Activated T-helper 1 cell treated with Interleukin-2 at 50 U/mL for 16 hours (primary cell): Measurements from ENCODE around the gene GPSM1.

Experiments used
- DNase-seq: peaks from one replicate; pipeline ENCODE4 v3.0.0-alpha.2; 2020; ENCODE audit warnings: low read depth

The GPSM1 gene

GRCh38 chr9:136332482-136332983 lies 5.2 kb downstream of the GPSM1 start:
- no peak for DNase-seq

DNA sequence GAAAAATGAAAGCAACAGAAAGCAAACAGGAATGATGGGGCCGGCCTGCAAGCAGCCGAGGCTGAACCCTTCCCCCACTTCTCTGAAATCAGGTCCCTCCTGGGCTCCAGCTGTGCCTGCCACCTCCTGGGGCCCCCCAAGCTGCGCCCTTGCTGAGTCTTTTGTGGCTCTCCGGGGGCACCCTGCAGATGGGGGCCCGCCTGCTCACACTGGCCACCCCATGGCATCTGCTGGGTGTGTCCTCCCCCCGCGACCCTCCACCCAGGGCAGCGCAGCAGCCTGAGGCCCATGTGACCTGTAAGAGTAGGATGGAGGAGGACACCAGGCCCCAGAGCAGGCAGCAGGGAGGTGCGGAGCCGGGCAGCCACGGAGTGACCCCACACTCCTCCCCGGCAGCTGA lies 5.7 kb downstream of the GPSM1 start:
- DNase-seq = no peak

DNA sequence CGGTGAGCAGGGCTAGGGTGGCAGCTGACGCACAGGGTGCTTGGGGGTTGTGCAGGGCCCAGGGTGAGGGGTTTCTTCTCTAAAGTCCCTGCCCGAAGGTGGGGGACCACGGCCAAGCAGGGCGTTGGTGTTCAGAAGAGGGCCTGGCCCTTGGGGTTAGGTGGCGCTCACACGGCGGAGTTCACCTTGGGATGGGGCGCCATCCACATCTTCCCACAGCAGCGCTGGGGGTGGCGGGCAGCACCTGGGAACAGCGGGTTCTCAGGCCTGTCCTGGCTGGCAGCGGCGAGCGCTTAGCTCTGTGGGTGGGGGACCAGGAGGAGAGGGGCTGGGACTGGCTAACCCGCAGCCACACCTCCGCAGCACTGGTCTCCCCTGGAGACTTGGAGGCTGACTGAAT lies 6.1 kb downstream of the GPSM1 start:
- no peak for DNase-seq

- no peak for DNase-seq
Observed at GRCh38 chr9:136334541-136334940, 7.2 kb downstream of the GPSM1 start.

GRCh38 chr9:136335296-136336155 lies 8.2 kb downstream of the GPSM1 start:
- no peak for DNase-seq

DNA sequence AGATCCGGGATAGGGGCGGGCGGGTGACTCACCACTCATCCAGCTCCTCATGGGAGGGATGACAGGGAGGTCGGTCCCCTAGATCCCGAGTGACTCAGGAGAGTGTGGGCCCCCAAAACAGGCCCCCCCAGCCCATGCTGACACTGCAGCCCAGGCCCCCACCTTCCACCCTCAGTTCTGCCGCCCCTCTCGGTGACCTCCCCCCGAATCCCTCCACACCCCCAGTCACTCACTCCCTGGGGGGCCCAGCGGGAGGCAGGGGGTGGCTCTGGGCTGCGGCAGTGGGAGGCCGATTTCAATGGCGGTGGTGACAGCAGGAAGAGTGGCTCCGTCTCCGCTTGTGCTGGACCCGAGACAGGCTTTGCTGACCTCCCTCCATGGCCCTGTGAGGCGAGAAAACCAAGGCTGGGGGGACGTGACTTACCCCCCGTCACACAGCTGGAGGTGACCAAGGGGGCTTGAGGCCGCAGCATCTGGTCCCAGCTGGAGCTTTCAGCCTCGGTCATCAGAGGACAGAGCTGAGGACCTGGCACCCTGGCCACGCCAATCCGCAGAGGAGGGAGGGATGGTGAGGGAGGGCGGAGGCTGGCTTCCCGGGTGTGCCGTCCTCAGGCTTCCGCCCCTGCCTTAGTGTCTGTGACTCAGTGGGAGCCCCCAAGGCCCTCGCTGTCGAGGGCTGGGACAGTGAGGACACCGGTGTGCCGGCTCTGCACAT lies 9.0 kb downstream of the GPSM1 start:
- no peak for DNase-seq

- no peak for DNase-seq
Observed at GRCh38 chr9:136336881-136337280, 9.5 kb downstream of the GPSM1 start.

GRCh38 chr9:136337416-136338395 lies 10.4 kb downstream of the GPSM1 start:
- DNase-seq = no peak

- no peak for DNase-seq
Observed at GRCh38 chr9:136338511-136338910, 11.2 kb downstream of the GPSM1 start.

DNA sequence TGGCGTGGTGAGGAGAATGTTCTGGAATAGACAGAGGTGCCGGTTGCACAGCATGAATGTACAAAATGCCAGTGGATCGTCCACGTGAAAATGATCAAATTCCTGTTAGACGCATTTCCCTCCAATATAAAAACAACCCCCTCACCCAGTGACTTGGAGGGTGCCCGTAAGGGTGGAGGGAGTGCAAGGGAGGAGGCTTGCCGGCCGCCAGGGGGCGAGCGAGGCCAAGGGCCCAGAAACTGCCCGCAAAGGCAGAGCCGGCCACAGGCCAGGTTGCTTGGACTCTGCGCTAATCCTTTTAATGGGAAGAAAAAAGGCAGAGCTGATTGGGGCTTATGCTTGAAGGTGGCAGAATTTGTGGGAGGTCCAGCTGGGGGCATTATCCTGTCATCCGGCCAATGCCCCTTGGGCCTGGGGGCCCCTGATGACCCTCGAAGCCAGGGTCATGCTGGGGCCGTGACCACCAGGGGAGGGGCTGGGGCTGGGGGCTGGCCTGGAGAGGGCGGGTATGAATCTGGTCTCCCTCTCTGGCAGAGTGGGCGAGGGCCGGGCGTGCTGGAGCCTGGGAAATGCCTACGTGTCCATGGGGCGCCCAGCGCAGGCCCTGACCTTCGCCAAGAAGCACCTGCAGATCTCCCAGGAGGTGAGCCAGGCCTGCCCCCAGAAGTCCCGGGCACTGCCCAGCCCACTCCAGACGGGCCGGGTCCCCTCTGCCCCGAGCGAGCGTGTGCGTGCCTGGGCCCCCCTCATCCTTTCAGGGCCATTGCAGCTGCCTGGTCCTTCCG lies 12.0 kb downstream of the GPSM1 start:
- no peak for DNase-seq

GRCh38 chr9:136339958-136340310 lies 12.6 kb downstream of the GPSM1 start:
- DNase-seq = no peak

DNA sequence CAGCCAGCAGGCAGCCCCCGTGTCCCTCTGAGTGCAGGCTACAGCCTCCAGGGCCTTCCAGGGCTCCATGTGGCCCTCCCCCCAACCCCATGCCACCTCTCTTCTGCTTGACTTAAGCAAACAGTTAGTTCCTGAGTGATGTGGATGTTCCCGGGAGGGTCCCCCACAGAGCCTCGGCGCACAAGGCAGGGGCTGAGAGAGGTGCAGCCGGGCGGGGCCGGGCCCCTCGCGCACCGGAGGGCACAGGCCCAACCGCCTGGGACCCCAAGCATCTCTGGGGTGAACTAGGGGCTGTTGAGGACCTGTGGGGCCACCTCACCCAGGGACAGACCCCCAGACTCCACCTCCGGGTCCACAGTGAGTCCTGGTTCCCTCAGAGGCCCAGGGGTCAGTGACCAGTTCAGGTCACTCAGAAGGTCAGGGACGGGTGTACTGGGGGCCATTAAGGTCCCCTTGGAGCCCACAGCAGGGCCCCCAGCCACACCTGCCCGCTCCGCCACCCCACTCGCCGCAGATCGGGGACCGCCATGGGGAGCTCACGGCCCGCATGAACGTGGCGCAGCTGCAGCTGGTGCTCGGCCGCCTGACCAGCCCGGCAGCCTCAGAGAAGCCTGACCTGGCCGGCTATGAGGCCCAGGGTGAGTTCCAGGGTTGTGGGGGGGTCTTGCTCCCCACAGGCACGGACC lies 13.2 kb downstream of the GPSM1 start:
- DNase-seq = no peak

DNA sequence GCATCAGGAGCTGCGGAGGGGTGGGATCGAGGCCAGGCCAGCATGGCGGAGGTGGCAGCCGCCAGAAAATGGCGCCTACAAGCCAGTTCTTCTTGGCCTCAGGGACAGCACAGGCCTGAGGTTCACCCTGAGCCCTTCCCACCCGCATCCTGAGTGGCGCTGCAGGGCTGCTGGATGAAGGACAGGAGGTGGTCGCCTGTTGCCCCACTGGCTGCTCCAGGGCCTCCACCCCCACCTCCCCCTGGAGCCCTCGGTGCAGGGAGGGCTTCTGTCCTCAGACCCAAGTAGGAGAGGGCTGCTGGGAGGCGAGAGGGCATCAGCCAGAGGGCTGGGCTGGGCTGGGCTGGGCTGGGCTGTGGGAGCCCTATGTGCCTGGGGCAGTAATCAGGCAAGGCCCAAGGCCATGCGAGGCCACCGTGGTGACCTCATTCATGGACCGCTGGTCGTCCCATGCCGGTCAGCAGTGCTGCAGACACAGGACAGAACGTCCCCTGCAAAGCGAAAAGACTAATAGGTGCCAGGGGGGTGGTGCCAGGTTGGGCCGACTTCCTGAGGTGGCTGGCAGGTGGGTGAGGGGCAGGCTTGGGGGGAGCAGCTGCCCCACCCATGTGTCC lies 13.8 kb downstream of the GPSM1 start:
- no peak for DNase-seq

DNA sequence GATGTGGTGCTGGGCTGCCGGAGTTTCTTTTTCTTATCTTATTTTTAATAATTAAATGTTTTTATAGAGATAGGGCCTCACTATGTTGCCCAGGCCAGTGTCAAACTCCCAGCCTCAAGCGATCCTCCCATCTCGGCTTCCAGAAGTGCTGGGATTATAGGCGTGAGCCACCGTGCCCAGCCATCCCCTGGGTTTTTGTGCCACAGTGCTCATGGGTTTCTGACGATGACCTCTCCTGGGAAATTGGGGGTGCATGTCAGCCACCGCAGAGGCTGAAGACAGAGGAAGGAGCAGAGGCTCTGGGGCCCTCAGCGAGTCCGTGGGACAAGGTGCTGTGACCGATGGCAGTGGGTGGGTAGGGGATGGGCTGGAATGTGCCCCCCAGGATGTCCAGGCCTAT lies 14.4 kb downstream of the GPSM1 start:
- DNase-seq = no peak

GRCh38 chr9:136342181-136343120 lies 15.1 kb downstream of the GPSM1 start:
- DNase-seq = peak; percentile 23

GRCh38 chr9:136343121-136343883 lies 16.0 kb downstream of the GPSM1 start:
- no peak for DNase-seq

GRCh38 chr9:136343884-136344269 lies 16.5 kb downstream of the GPSM1 start:
- DNase-seq = no peak

DNA sequence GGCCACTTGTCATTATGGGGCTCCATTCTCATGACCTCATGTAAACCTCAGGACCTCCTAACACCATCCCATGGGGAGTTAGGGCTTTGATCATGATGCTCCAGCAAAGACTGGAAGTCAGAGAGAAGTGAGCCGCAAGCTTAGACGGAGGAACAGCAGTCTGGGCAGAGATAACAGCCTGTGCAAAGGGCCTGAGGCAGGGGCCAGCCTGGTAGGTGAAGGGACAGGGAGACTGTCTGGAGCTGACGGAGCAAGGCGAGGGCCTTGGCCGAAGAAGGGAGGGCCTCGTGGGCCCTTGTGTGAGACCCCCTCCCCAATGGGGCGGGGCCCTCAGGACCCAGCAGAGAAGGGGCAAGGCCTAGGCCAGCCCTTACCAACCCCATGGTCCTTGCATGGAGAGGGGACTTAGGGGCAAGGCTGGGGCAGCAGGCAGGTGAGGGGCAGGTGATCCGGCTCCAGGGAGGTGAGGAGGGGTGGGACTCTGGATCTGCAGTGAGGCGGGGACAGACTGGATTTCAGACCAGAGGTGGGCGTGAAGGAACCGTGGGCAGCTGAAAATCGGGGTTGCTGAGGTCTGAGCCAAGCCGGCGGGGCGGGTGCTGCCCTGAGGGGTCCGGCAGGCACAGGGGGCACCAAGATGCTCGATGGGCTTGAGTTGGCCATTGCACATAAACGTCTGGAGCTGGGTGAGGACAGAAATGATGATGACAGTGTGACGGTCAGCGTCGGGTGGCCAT lies 17.4 kb downstream of the GPSM1 start:
- DNase-seq = no peak
